Tibial nerve (tissue), 4 donors: ENCODE measurements around the gene NUAK2. TPM values are rescaled to one million over a fixed set of nuclear protein-coding genes. Genes with fewer than 3 reads are reported as not detected.

Experiments used
- DNase-seq, 2 donors: peaks; one replicate each; pipeline ENCODE4 v3.0.0-alpha.2; 2019; ENCODE audit warnings: low spot score in 2 of 2
- H3K27ac ChIP-seq, 4 donors: fragments of 200-600 bp; sonication (generic) in 3 of 4; one replicate each; pipeline ENCODE4 v1.5.1; 2017 to 2019; ENCODE audit warnings: mild to moderate bottlenecking in 1 of 4
- H3K27me3 ChIP-seq, 2 donors: fragments of 200-600 bp; sonication (generic) in 1 of 2; one replicate each; pipeline versions ENCODE4 v1.5.1 to v1.6.0; 2017 to 2019
- H3K36me3 ChIP-seq, 3 donors: fragments of 200-600 bp; sonication (generic); one replicate each; pipeline ENCODE4 v1.5.1; 2018 to 2019
- H3K4me1 ChIP-seq, 4 donors: fragments of 200-600 bp; sonication (generic) in 3 of 4; one replicate each; pipeline ENCODE4 v1.5.1; 2017 to 2019
- H3K4me3 ChIP-seq, 4 donors: fragments of 200-600 bp; sonication (generic) in 3 of 4; one replicate each; pipeline ENCODE4 v1.5.1; 2017 to 2019; ENCODE audit warnings: mild to moderate bottlenecking in 1 of 4, moderate library complexity in 1 of 4
- H3K9me3 ChIP-seq, 4 donors: fragments of 200-600 bp; sonication (generic) in 3 of 4; one replicate each; pipeline ENCODE4 v1.5.1; 2017 to 2019
- CTCF ChIP-seq, 5 experiments: fragments of 200-600 bp in 3 of 5; fragments of 450-650 bp in 2 of 5; sonication (generic) in 3 of 5; IDR thresholded peaks; one replicate each; pipeline ENCODE4 v1.5.1; 2016 to 2019; ENCODE audit warnings: antibody characterized with exemption in 5 of 5, mild to moderate bottlenecking in 3 of 5, moderate library complexity in 2 of 5
- EP300 ChIP-seq, 2 donors: sonication (generic); formaldehyde crosslinking; IDR thresholded peaks; one replicate each; pipeline ENCODE4 v1.6.1; 2017; ENCODE audit warnings: antibody characterized with exemption in 2 of 2, mild to moderate bottlenecking in 1 of 2
- POLR2A ChIP-seq, 2 donors: fragments of 450-650 bp; IDR thresholded peaks; one replicate each; pipeline ENCODE4 v1.6.1; 2017; ENCODE audit warnings: antibody characterized with exemption in 2 of 2, mild to moderate bottlenecking in 2 of 2, moderate library complexity in 2 of 2
- WGBS, 2 donors: methylation state at CpG; one replicate each; pipeline ENCODE4 v1.1.5; 2018; 5-methylcytosine and 5-hydroxymethylcytosine counted together
- total RNA-seq, 4 donors: library from RNA; depleted of rRNA; stranded (reverse); fragments of >200 nt; gene quantifications; one replicate each; pipeline ENCODE4 v1.1.0, GENCODE V29; 2016

The NUAK2 gene
- total RNA-seq, 4 donors from 2014 or later = 0.60 to 5.3 (median 2.7) TPM

- WGBS, 2 donors = 83 to 88% methylated on average over 7 of the region's 7 CpGs
Measured at GRCh38 chr1:205306929-205307566, 14.5 kb downstream of the NUAK2 start.

GRCh38 chr1:205304695-205305070, 16.9 kb downstream of the NUAK2 start:
- peak overlapping the region in 1 of 4 donors; percentile 68 for H3K27ac ChIP-seq
- no peak for DNase-seq
- no peak overlapping the region for H3K4me3 ChIP-seq
- H3K4me1 ChIP-seq = peaks cover 0 to 20% (median 11%) of the 10 kb centered on the region in 4 donors
- H3K27me3 ChIP-seq = no peaks in the 10 kb centered on the region
- H3K36me3 ChIP-seq = peaks cover 0 to 68% (median 37%) of the 10 kb centered on the region in 3 donors
- no peak for TF ChIP-seq POLR2A (IDR thresholded peaks at IDR 0.05)
- TF ChIP-seq CTCF (IDR thresholded peaks at IDR 0.05) = no peak
- TF ChIP-seq EP300 (IDR thresholded peaks at IDR 0.05) = no peak
- no peaks in the 10 kb centered on the region for H3K9me3 ChIP-seq
- 88 to 100% methylated on average over 1 of the region's 1 CpG for WGBS, 2 donors

More at GRCh38 chr1:205306929-205307566, 14.5 kb downstream of the NUAK2 start:
- Histone ChIP-seq H3K4me3 (no peak overlapping the region), H3K27me3 (no peaks in the 10 kb centered on the region), H3K27ac (no peak overlapping the region), H3K36me3 (peaks cover 0 to 89% (median 42%) of the 10 kb centered on the region in 3 donors), H3K9me3 (no peaks in the 10 kb centered on the region), H3K4me1 (peaks cover 0 to 8% (median 4%) of the 10 kb centered on the region in 4 donors)
- no peak for DNase-seq
- TF ChIP-seq EP300 (IDR thresholded peaks at IDR 0.05) = no peak
- no peak for TF ChIP-seq POLR2A (IDR thresholded peaks at IDR 0.05)
- no peak for TF ChIP-seq CTCF (IDR thresholded peaks at IDR 0.05)

GRCh38 chr1:205304046-205304694, 17.4 kb downstream of the NUAK2 start:
- no peak for TF ChIP-seq POLR2A (IDR thresholded peaks at IDR 0.05)
- TF ChIP-seq CTCF (IDR thresholded peaks at IDR 0.05) = no peak
- no peak for TF ChIP-seq EP300 (IDR thresholded peaks at IDR 0.05)
- Histone ChIP-seq H3K36me3 (peaks cover 0 to 63% (median 37%) of the 10 kb centered on the region in 3 donors), H3K4me1 (peaks cover 0 to 20% (median 11%) of the 10 kb centered on the region in 4 donors), H3K4me3 (no peak overlapping the region), H3K9me3 (no peaks in the 10 kb centered on the region), H3K27me3 (no peaks in the 10 kb centered on the region), H3K27ac (peak overlapping the region in 1 of 4 donors; percentile 68)
- DNase-seq = no peak
- WGBS, 2 donors = 90 to 95% methylated on average over 15 to 19 of the region's 19 CpGs

- Histone ChIP-seq H3K36me3 (peaks cover 0 to 58% (median 32%) of the 10 kb centered on the region in 3 donors), H3K4me1 (peaks cover 0 to 20% (median 11%) of the 10 kb centered on the region in 4 donors), H3K9me3 (no peaks in the 10 kb centered on the region), H3K27ac (peak overlapping the region in 3 of 4 donors; percentile 26 to 68 (median 66)), H3K4me3 (no peak overlapping the region), H3K27me3 (no peaks in the 10 kb centered on the region)
- no peak for DNase-seq
- TF ChIP-seq EP300 (IDR thresholded peaks at IDR 0.05) = no peak
- TF ChIP-seq CTCF (IDR thresholded peaks at IDR 0.05) = no peak
- no peak for TF ChIP-seq POLR2A (IDR thresholded peaks at IDR 0.05)
- 74 to 95% methylated on average over 10 to 15 of the region's 20 CpGs for WGBS, 2 donors
Measured at GRCh38 chr1:205303247-205303888, 18.2 kb downstream of the NUAK2 start.
